ENCODE data around the gene MAGT1. TPM values are rescaled to one million over a fixed set of nuclear protein-coding genes. Genes with fewer than 3 reads are reported as not detected.
"Not testable (repeated sequence)": the region's sequence is repeated elsewhere in the genome, so short reads cannot be mapped to it uniquely, and the experiment has no call there.

MAGT1 gene
- total RNA-seq, 1 experiment from 2014 or later = 37.1 TPM

DNA sequence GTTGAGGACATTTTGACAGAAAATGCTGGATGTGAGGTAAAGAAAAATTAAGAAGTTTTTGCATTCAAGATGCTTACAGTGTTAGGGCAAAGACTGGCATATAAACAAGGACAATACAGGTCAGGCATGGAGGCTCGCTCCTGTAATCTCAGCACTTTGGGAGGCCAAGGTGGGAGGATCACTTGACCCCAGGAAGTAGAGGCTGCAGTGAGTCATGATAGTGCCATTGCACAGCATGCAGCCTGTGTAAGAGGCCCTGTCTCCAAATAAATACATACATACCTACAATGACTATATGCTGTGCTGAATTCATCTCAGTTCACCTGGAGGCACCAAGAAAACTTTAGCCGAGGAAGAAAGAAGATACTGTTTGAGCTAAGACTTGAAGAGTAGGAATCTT lies 2.3 kb downstream of the MAGT1 start:
- Mint-ChIP-seq H3K27ac (no peak overlapping the region), H3K9me3 (no peaks in the 10 kb centered on the region), H3K4me1 (no peaks in the 10 kb centered on the region), H3K27me3 (ENCODE audit: low read depth) (no peaks in the 10 kb centered on the region), H3K4me3 (no peak overlapping the region; the same call in 1 of the 2 replicates), H3K36me3 (peaks cover 8% of the 10 kb centered on the region)
- DNase-seq (ENCODE audit: low spot score) = no peak
- CTCF ChIA-PET = no interaction called here
- POLR2A ChIA-PET = no interaction called here
- no peak for ATAC-seq
- no peak for TF ChIP-seq ARID4B (CRISPR knock-in tag; IDR thresholded peaks at IDR 0.05; ENCODE audit: borderline replicate concordance)
- TF ChIP-seq NR1H2 (CRISPR knock-in tag; IDR thresholded peaks at IDR 0.05) = no peak
- TF ChIP-seq, protein P1, sequence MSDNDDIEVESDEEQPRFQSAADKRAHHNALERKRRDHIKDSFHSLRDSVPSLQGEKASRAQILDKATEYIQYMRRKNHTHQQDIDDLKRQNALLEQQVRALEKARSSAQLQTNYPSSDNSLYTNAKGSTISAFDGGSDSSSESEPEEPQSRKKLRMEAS (CRISPR knock-in tag; IDR thresholded peaks at IDR 0.05) = no peak
- TF ChIP-seq AFF4 (CRISPR knock-in tag; IDR thresholded peaks at IDR 0.05; ENCODE audit: borderline replicate concordance) = no peak

DNA sequence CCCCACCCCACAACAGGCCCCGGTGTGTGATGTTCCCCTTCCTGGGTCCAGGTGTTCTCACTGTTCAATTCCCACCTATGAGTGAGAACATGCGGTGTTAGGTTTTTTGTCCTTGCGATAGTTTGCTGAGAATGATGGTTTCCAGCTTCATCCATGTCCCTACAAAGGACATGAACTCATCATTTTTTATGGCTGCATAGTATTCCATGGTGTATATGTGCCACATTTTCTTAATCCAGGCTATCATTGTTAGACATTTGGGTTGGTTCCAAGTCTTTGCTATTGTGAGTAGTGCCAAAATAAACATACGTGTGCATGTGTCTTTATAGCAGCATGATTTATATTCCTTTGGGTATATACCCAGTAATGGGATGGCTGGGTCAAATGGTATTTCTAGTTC lies 13.8 kb downstream of the MAGT1 start:
- H3K9me3 Mint-ChIP-seq; H3K4me3 Mint-ChIP-seq; H3K27ac Mint-ChIP-seq; CTCF ChIA-PET; POLR2A ChIA-PET; ATAC-seq; H3K4me1 Mint-ChIP-seq; H3K36me3 Mint-ChIP-seq; DNase-seq (ENCODE audit: low spot score); H3K27me3 Mint-ChIP-seq (ENCODE audit: low read depth): not testable (repeated sequence)

DNA sequence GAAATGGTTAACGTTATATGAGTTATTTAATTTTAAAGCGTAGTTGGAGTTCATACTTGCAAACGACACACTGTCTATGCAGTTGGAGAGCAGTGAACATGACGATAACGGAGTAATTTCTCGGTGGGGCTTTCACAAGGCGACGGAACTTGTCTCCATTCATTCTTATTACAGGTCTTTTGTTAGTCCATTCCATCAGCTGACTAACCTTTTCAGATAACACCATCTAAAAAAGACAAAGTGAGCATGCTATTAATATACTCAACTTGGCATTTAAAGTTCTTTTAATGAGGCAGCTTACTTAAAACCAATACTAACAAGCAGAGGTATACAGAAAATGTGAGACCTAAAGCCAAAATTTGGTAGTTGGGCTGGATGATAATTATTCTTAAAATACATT lies 19.9 kb downstream of the MAGT1 start:
- DNase-seq (ENCODE audit: low spot score) = no peak
- no peak overlapping the region for H3K4me3 Mint-ChIP-seq
- peaks cover 18% of the 10 kb centered on the region for H3K36me3 Mint-ChIP-seq
- no peak overlapping the region for H3K27ac Mint-ChIP-seq
- ATAC-seq = no peak
- ChIA-PET POLR2A (no interaction called here), CTCF (no interaction called here)
- TF ChIP-seq ZNF512 (CRISPR knock-in tag; IDR thresholded peaks at IDR 0.05; ENCODE audit: borderline replicate concordance) = no peak
- TF ChIP-seq, protein P2, sequence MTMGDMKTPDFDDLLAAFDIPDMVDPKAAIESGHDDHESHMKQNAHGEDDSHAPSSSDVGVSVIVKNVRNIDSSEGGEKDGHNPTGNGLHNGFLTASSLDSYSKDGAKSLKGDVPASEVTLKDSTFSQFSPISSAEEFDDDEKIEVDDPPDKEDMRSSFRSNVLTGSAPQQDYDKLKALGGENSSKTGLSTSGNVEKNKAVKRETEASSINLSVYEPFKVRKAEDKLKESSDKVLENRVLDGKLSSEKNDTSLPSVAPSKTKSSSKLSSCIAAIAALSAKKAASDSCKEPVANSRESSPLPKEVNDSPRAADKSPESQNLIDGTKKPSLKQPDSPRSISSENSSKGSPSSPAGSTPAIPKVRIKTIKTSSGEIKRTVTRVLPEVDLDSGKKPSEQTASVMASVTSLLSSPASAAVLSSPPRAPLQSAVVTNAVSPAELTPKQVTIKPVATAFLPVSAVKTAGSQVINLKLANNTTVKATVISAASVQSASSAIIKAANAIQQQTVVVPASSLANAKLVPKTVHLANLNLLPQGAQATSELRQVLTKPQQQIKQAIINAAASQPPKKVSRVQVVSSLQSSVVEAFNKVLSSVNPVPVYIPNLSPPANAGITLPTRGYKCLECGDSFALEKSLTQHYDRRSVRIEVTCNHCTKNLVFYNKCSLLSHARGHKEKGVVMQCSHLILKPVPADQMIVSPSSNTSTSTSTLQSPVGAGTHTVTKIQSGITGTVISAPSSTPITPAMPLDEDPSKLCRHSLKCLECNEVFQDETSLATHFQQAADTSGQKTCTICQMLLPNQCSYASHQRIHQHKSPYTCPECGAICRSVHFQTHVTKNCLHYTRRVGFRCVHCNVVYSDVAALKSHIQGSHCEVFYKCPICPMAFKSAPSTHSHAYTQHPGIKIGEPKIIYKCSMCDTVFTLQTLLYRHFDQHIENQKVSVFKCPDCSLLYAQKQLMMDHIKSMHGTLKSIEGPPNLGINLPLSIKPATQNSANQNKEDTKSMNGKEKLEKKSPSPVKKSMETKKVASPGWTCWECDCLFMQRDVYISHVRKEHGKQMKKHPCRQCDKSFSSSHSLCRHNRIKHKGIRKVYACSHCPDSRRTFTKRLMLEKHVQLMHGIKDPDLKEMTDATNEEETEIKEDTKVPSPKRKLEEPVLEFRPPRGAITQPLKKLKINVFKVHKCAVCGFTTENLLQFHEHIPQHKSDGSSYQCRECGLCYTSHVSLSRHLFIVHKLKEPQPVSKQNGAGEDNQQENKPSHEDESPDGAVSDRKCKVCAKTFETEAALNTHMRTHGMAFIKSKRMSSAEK (CRISPR knock-in tag; IDR thresholded peaks at IDR 0.05; ENCODE audit: borderline replicate concordance) = no peak
- no peak for TF ChIP-seq TCF7 (CRISPR knock-in tag; IDR thresholded peaks at IDR 0.05; ENCODE audit: low read depth)
- TF ChIP-seq KAT7 (CRISPR knock-in tag; IDR thresholded peaks at IDR 0.05; ENCODE audit: borderline replicate concordance) = no peak
- TF ChIP-seq CBFB (CRISPR knock-in tag; IDR thresholded peaks at IDR 0.05; ENCODE audit: low read depth) = no peak
- TF ChIP-seq, protein P3, sequence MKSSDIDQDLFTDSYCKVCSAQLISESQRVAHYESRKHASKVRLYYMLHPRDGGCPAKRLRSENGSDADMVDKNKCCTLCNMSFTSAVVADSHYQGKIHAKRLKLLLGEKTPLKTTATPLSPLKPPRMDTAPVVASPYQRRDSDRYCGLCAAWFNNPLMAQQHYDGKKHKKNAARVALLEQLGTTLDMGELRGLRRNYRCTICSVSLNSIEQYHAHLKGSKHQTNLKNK (CRISPR knock-in tag; IDR thresholded peaks at IDR 0.05) = no peak
- TF ChIP-seq ZSCAN18 (CRISPR knock-in tag; IDR thresholded peaks at IDR 0.05) = no peak
- H3K27me3 Mint-ChIP-seq (ENCODE audit: low read depth) = no peaks in the 10 kb centered on the region
- H3K4me1 Mint-ChIP-seq = no peaks in the 10 kb centered on the region
- H3K9me3 Mint-ChIP-seq = no peaks in the 10 kb centered on the region

DNA sequence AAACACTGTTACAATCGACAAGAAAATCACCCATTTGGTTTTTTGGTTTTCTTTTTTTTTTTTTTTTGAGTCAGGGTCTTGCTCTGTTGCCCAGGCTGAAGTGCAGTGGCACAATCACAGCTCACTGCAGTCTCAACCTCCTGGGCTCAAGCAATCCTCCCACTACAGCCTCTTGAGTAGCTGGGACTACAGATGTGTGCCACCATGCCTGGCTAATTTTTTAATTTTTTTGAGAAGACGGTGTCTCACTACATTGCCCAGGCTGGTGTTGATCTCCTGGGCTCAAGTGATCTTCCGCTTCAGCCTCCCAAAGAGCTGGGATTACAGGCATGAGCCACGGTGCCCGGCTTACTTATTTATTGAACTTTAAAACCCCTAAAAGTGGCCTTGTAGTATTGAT lies 63.7 kb downstream of the MAGT1 start:
- H3K36me3 Mint-ChIP-seq; DNase-seq (ENCODE audit: low spot score); H3K27me3 Mint-ChIP-seq (ENCODE audit: low read depth); H3K27ac Mint-ChIP-seq; H3K4me3 Mint-ChIP-seq; CTCF ChIA-PET; H3K9me3 Mint-ChIP-seq; H3K4me1 Mint-ChIP-seq; POLR2A ChIA-PET; ATAC-seq: not testable (repeated sequence)

Data from WTC11 (cell line).